ENCODE results near the gene C11orf87.

C11orf87 gene

GRCh38 chr11:109443052-109443451 lies 21.1 kb downstream of the C11orf87 start:
- no peak for DNase-seq (ENCODE audit: low spot score)

GRCh38 chr11:109454857-109455256 lies 32.9 kb downstream of the C11orf87 start:
- no peak for DNase-seq (ENCODE audit: low spot score)
